ENCODE data around the gene FAM163B. TPM values are rescaled to one million over a fixed set of nuclear protein-coding genes. Genes with fewer than 3 reads are reported as not detected.

The FAM163B gene
- total and polyA plus RNA-seq, 2 experiments from 2014 or later, result 0.60 to 1.3 TPM

DNA sequence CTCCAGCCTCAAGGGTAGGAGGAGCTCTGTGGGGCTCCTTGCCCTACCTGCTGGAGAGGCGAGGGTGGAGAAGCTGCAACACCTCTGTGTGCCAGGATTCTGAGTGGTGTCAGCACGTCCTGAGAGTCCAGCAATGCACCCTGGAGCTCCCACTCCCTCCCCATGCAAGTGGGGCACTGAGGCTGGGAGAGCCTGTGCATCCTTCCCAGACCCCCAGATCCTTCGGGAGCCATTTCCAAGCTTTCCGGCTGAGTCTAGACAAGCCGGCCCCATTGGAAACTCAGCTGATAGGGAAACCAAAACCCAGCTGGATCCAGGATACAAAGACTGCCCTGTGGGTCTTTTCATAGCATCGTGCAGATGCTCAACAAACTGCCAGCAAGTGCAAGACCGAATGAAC lies 1.8 kb downstream of the FAM163B start:
- Histone ChIP-seq H3K27ac (ENCODE audit: low read depth) (no peak overlapping the region), H3K4me1 (ENCODE audit: insufficient read depth) (no peaks in the 10 kb centered on the region; the same call in 1 of the 2 replicates), H4K20me1 (replicated peaks; ENCODE audit: insufficient read depth) (no peaks in the 10 kb centered on the region), H3K79me2 (replicated peaks; ENCODE audit: insufficient read depth) (no peaks in the 10 kb centered on the region), H3F3A (replicated peaks; ENCODE audit: low read depth) (no peaks in the 10 kb centered on the region), H3K4me2 (no peak overlapping the region), H3K27me3 (ENCODE audit: insufficient read depth) (peaks cover 15% of the 10 kb centered on the region), H3K36me3 (ENCODE audit: insufficient read depth) (no peaks in the 10 kb centered on the region), H3K9me2 (ENCODE audit: insufficient read depth) (no peaks in the 10 kb centered on the region), H2AFZ (no peak overlapping the region), H3K4me3 (no peak overlapping the region)
- Mint-ChIP-seq H3K27ac (no peak overlapping the region), H3K36me3 (ENCODE audit: low read depth) (no peaks in the 10 kb centered on the region), H3K4me3 (no peak overlapping the region), H3K9me3 (no peaks in the 10 kb centered on the region), H3K27me3 (ENCODE audit: insufficient read depth, low read depth, poor library complexity) (peaks cover 17% of the 10 kb centered on the region), H3K4me1 (peaks cover 21% of the 10 kb centered on the region)
- TF ChIP-seq, protein P1, sequence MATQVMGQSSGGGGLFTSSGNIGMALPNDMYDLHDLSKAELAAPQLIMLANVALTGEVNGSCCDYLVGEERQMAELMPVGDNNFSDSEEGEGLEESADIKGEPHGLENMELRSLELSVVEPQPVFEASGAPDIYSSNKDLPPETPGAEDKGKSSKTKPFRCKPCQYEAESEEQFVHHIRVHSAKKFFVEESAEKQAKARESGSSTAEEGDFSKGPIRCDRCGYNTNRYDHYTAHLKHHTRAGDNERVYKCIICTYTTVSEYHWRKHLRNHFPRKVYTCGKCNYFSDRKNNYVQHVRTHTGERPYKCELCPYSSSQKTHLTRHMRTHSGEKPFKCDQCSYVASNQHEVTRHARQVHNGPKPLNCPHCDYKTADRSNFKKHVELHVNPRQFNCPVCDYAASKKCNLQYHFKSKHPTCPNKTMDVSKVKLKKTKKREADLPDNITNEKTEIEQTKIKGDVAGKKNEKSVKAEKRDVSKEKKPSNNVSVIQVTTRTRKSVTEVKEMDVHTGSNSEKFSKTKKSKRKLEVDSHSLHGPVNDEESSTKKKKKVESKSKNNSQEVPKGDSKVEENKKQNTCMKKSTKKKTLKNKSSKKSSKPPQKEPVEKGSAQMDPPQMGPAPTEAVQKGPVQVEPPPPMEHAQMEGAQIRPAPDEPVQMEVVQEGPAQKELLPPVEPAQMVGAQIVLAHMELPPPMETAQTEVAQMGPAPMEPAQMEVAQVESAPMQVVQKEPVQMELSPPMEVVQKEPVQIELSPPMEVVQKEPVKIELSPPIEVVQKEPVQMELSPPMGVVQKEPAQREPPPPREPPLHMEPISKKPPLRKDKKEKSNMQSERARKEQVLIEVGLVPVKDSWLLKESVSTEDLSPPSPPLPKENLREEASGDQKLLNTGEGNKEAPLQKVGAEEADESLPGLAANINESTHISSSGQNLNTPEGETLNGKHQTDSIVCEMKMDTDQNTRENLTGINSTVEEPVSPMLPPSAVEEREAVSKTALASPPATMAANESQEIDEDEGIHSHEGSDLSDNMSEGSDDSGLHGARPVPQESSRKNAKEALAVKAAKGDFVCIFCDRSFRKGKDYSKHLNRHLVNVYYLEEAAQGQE (IDR thresholded peaks at IDR 0.05; ENCODE audit: unreplicated experiment), result no peak
- TF ChIP-seq EZH2phosphoT487 (IDR thresholded peaks at IDR 0.05; ENCODE audit: unreplicated experiment) (no peak), STAT1 (IDR thresholded peaks at IDR 0.05; ENCODE audit: unreplicated experiment) (no peak), ZNF114 (CRISPR knock-in tag; IDR thresholded peaks at IDR 0.05) (no peak)
- ATAC-seq (no peak), DNase-seq (ENCODE audit: low spot score) (no peak)

GRCh38 chr9:133606708-133607025 lies 2.5 kb downstream of the FAM163B start:
- H3K27ac Mint-ChIP-seq, result no peak overlapping the region
- peaks cover 15% of the 10 kb centered on the region for H3K27me3 ChIP-seq (ENCODE audit: insufficient read depth)
- no peak for ATAC-seq
- TF ChIP-seq, protein P2, sequence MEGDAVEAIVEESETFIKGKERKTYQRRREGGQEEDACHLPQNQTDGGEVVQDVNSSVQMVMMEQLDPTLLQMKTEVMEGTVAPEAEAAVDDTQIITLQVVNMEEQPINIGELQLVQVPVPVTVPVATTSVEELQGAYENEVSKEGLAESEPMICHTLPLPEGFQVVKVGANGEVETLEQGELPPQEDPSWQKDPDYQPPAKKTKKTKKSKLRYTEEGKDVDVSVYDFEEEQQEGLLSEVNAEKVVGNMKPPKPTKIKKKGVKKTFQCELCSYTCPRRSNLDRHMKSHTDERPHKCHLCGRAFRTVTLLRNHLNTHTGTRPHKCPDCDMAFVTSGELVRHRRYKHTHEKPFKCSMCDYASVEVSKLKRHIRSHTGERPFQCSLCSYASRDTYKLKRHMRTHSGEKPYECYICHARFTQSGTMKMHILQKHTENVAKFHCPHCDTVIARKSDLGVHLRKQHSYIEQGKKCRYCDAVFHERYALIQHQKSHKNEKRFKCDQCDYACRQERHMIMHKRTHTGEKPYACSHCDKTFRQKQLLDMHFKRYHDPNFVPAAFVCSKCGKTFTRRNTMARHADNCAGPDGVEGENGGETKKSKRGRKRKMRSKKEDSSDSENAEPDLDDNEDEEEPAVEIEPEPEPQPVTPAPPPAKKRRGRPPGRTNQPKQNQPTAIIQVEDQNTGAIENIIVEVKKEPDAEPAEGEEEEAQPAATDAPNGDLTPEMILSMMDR (conservative IDR thresholded peaks at IDR 0.05; ENCODE audit: low read depth in 2 of 2), result no peak
- TF ChIP-seq EZH2phosphoT487 (IDR thresholded peaks at IDR 0.05; ENCODE audit: unreplicated experiment) (no peak), CREB1 (CRISPR knock-in tag; IDR thresholded peaks at IDR 0.05; ENCODE audit: low read depth) (no peak), JUNB (IDR thresholded peaks at IDR 0.05; ENCODE audit: unreplicated experiment) (no peak), POLR2AphosphoS5 (IDR thresholded peaks at IDR 0.05; ENCODE audit: low read depth) (no peak), ETS1 (IDR thresholded peaks at IDR 0.05) (no peak), NANOG (IDR thresholded peaks at IDR 0.05; ENCODE audit: borderline replicate concordance) (no peak), ZNF114 (CRISPR knock-in tag; IDR thresholded peaks at IDR 0.05) (no peak), ZNF331 (CRISPR knock-in tag; IDR thresholded peaks at IDR 0.05; ENCODE audit: low read depth) (no peak), EZH2 (IDR thresholded peaks at IDR 0.05; ENCODE audit: low read depth, unreplicated experiment) (no peak)

More at GRCh38 chr9:133606708-133607025, 2.5 kb downstream of the FAM163B start:
- Histone ChIP-seq H3F3A (replicated peaks; ENCODE audit: low read depth) (no peaks in the 10 kb centered on the region), H3K9me2 (ENCODE audit: insufficient read depth) (no peaks in the 10 kb centered on the region), H3K4me3 (no peak overlapping the region), H3K79me2 (replicated peaks; ENCODE audit: insufficient read depth) (no peaks in the 10 kb centered on the region), H2AFZ (no peak overlapping the region), H3K4me2 (no peak overlapping the region), H3K36me3 (ENCODE audit: insufficient read depth) (no peaks in the 10 kb centered on the region), H3K27ac (ENCODE audit: low read depth) (no peak overlapping the region), H3K4me1 (ENCODE audit: insufficient read depth) (no peaks in the 10 kb centered on the region; the same call in 1 of the 2 replicates), H4K20me1 (replicated peaks; ENCODE audit: insufficient read depth) (no peaks in the 10 kb centered on the region)
- no peaks in the 10 kb centered on the region for H3K36me3 Mint-ChIP-seq (ENCODE audit: low read depth)
- DNase-seq (ENCODE audit: low spot score), result no peak
- H3K4me1 Mint-ChIP-seq, result peaks cover 26% of the 10 kb centered on the region
- H3K4me3 Mint-ChIP-seq, result no peak overlapping the region
- peaks cover 17% of the 10 kb centered on the region for H3K27me3 Mint-ChIP-seq (ENCODE audit: insufficient read depth, low read depth, poor library complexity)
- H3K9me3 Mint-ChIP-seq, result no peaks in the 10 kb centered on the region
